ENCODE measurements around the gene NFATC3.

Gene NFATC3

DNA sequence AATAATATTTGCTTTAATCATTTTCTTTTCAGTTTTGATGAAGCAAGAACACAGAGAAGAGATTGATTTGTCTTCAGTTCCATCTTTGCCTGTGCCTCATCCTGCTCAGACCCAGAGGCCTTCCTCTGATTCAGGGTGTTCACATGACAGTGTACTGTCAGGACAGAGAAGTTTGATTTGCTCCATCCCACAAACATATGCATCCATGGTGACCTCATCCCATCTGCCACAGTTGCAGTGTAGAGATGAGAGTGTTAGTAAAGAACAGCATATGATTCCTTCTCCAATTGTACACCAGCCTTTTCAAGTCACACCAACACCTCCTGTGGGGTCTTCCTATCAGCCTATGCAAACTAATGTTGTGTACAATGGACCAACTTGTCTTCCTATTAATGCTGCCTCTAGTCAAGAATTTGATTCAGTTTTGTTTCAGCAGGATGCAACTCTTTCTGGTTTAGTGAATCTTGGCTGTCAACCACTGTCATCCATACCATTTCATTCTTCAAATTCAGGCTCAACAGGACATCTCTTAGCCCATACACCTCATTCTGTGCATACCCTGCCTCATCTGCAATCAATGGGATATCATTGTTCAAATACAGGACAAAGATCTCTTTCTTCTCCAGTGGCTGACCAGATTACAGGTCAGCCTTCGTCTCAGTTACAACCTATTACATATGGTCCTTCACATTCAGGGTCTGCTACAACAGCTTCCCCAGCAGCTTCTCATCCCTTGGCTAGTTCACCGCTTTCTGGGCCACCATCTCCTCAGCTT, 105.8 kb downstream of the NFATC3 start:
- DNase-seq = no peak

DNA sequence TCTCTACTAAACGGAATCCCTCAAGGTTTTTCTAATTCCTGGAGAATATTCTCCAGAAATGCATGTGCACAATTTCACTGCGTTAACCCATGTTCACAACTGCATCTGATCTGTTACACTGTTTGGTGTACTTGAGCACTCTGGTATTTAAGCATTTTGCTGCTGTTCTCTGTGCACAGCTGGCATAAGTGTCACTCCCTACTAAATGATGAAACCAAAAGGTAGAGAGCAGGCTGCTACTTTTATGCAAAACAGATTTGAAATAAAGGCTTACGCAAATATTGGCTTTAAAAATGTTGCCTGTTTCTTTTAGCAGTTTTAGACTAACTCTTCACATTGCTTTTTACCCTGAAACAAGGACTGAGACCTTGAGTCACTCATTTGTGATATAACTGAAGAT, 109.1 kb downstream of the NFATC3 start:
- DNase-seq = no peak

DNA sequence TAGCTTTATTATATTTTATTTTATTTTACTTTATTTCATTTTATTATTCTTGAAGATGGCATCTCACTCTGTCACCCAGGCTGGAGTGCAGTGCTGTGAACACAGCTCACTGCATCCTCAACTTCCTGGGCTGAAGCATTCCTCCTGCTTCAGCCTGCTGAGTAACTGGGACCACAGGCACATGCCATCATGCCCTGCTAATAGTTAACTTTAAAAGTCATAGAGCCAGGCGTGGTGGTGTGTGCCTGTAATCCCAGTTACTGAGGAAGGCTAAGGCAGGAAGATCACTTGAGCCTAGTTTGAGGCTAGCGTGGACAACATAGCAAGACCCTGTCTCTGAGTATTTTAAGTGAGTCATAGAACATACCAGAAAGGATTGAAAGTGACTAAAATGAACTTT, 112.1 kb downstream of the NFATC3 start:
- DNase-seq = no peak

DNA sequence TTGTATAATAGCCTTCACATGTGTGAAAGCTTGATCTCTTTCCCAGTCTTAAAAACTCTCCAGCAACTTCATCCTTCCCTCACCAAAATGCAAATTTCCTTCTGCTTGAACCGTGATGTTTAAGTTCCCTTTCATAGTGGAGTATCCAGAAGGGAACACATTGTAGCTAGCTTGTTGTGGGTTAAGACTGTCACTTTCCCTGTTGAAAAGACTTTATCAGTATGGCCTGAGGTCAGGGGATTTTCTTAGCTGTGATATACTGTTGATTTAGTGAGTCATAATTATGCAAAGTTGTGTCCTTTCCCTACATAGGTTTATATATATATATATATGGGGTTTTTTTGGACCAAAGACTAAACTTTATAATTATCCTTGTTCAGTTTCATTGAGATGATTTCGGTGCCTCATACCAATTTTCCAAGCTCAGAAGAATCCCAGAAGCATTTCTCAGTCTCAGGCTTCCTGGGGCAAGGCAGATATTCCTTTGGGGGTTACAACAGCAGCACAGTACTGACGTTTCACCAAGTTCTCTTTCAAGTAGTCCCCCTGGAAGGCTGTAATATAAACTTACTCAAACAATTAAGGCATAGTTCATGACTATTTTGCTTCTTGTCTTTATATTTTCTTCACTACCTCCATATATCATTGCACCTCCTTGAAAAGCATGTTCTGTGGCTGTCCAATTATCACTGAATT, 115.1 kb downstream of the NFATC3 start:
- DNase-seq = no peak

DNA sequence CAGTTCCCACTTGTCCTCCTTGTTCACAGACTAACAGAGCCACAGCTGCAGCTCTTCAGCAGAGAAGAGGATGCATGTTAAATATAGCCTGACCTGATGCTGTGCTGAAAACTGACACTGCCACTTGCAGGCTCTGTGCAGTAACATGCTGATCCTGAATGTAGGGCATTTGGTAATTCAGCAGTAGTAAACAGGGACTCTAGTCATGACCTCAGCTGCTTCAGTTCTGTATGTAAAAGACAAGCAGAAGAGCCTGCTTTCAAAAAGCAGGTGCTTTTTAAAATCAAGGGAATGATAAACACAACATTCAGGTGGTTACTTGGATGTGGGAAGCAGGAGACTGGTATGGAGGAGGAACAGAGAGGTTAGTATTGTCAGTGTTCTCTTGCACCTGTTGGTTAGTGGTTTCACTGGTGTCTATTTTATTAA, 116.9 kb downstream of the NFATC3 start:
- no peak for DNase-seq

DNA sequence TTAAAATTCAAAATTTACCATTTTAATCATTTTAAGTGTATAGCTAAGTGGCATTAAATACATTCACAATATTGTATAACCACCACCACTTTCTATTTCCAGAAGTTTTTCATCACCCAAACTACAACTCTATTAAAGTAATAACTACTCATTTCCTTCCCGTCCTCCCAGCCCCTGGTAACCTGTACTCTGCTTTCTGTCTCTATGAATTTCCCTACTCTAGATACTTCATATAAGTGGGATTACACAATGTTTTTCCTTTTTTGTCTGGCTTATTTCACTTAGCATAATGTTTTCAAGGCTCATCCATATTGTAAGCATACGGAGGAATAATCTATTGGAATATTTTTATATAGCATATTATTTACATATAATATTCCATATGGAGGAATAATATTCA, 121.1 kb downstream of the NFATC3 start:
- no peak for DNase-seq

DNA sequence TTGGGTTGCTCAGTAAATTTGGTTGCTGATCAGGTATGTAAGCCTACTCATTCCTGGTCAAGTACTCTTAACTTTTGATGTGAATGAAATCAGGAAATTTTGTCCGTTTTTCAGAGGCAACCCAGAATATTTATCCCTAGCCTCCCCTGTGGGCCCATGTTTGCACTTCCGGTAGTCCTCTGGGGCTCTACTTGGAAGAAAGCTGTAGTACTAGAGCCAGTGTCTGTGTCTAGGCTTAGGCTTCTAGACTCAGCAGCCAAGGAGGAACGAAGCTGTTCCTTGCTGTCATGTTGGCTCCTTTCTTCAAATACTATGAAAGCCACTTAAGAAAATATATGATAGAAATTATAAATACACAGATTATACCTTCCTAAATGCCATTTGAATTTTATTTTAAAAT, 129.6 kb downstream of the NFATC3 start:
- no peak for DNase-seq

DNA sequence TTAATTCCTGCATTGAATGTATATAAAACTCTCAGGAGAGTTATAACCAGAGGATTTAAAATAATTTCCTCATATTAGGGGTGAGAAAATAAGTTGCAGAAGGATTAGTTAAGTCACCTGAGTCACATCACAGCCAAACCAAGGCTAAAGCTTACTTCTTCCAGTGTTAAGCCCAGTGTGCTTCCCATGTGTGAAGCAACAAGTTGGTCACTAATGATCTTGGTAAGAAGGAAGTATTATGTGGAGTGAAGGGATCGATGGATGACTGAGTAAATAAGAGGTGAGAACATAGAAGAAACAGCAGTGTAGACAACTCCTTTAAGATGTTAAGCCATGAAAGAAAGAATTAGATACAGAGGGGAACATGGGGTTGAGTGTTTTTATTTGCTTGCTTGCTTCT, 130.1 kb downstream of the NFATC3 start:
- DNase-seq = no peak

DNA sequence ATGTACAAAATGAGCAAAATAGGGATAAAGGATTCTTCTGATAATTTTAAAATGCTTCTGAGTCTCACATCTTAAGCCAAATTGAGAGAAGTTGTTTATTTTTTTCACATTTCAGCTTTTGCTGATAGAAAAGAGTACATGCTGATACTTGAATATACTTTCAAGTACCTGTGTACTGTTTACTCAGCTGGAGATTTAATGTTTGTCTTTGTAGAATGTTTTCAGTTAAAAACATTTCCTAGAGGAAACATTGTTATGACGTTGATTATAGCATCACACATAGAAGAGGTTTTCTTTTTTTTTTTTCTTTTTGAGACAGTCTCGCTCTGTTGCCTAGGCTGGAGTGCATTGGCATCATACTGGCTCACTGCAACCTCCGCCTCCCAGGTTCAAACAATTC, 131.1 kb downstream of the NFATC3 start:
- no peak for DNase-seq

DNA sequence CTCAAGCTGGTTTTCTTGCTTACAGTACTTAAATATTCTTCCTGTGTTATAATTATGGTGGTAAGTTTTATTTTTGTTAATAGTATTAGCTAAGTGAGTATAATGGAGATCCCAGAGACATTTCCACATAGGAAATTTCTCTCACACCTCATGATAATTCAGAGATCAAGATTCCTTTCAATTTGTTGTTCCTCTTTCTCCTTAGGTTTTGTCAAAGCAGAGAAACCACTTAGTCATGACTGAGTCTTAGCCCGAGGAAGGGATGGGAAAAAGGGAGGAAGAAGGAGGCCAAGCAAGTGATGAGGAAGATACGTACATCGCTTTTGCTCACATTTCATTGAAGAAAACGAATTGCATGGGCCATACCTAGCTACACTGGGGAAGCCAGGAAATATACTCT, 132.3 kb downstream of the NFATC3 start:
- no peak for DNase-seq

DNA sequence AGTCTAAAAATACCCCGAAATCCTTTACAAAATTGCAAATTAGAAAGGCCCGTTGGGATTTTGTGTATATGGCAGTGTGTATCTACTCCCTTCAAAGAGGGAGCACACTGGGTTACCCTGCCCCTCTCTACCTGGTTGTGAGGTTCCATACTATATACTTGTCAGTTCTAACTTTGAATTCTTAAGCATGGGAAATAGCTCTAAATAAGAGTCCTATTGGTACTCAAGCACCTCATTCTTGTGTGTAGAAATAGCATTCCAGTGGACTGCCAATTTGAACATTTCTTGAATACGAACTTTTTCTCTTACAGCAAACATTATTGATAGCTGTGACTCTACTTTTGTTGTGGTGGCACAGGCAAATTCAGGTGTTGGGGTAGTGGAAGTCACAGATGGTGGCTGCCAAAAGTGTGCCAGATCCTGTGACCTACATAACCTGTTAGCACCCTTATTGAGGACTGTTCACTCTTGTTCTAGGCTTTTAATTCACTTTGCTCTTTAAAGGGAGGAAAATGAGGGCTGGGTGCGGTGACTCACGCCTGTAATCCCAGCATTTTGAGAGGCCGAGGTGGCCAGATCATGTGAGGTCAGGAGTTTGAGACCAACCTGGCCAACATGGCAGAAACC, 134.7 kb downstream of the NFATC3 start:
- no peak for DNase-seq

DNA sequence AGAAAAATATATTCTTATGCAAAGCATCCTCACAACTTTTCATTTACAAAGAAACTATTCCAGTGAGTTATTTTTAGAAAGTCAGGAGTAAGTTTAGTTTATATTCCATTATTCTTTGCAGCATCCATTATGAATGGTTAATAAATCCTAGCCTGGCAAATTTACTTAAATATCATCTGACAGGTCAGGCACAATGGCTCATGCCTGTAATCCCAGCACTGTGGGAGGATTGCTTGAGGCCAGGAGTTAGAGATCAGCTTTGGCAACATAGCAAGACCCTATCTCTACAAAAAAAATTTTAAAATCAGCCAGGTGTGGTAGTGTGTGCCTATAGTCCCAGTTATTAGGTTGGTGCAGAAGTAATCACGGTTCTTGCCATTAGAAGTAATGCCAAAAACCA, 137.9 kb downstream of the NFATC3 start:
- DNase-seq = no peak

DNA sequence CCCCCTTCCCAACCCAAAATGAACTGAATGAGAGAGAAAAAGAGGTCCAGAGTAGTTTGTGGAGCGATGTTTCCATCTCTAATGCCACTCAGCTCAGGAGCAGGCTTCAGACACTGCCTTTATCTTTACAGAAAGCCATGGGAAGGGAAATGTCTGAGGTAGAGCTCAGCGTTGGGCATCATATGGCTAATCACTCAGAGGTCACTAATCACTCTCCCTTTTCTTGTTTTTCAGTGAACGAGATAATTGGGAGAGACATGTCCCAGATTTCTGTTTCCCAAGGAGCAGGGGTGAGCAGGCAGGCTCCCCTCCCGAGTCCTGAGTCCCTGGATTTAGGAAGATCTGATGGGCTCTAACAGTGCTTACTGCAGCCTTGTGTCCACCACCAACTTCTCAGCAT, 140.9 kb downstream of the NFATC3 start:
- DNase-seq = no peak

DNA sequence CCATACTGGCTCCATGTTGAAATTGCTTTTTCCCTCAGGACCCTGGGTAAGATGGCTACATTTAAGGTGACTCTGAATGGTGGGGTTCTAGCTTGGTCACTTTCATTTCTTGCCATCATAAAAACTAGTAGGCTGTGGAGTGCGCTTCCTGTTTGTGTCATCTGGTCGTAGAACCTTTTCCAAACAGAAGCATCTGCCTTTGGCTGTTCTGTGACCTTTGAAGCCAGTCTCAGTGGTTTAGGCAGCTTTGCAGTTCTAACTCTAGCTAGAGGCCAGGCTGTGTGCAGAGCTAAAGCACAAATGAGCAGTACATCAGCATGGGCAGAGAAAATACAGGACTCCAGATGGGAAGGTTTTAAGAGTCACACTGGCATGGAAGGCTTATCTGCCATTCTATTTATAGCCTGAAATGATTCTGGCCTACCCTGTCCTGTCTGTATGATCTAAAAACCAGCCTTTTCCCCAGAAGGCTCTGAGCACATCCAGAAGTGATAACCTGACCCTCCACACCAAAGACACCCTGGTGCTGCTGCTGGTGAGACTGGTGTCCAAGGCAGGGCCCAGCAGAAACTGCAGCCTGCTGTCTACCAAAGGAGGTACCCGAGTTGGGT, 142.1 kb downstream of the NFATC3 start:
- DNase-seq = no peak

DNA sequence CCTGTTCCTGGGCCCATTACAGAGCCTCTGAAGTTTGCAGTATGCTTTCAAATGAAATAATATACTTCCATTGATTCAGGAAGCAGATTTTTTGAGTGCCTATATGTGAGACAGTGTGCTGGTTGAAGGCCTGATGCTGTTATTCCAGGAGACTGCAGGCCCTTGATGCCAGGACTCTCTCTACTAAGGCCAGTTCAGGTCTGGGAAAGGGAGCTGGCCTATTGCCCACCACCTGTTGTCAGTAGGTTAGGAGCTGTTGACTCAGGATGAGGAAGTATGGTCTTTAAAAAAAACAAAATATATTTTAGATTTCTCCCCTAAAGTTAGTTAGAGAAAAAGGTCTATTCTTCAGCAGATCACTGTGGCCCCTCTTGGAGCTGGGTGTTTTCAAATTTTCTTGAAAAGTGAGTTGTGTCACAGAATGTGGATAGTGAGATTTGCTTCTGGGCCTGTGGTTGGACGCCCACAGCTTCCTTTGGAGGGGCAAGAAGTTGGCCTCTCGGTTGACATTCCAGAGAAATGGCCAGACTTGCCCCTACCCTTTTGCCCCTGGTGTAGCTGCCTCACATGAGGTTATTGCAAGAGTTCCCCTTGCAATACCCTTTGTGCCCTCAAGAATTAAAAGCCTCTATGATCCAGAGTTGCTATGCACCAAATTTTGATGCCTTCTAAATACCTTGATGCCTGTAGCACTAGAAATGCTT, 142.8 kb downstream of the NFATC3 start:
- no peak for DNase-seq

DNA sequence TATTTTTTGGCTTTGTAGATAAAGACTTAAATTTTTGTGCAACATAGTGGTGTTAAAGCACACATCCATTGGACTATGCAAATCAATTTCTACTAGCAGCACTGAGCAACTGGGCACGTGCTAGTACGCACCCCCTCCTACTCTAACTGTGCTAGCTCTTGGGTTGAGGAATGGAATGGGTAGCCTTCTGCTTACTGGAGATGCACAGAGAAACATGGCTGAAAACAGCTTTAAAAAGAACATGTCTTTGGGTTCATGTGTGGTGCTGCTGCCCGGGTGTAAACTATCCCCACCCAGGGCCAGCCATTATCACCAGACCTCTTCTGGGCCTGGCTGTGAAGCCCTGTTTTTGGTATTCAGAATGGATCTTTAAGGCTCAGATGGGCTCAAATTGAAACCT, 143.5 kb downstream of the NFATC3 start:
- no peak for DNase-seq

DNA sequence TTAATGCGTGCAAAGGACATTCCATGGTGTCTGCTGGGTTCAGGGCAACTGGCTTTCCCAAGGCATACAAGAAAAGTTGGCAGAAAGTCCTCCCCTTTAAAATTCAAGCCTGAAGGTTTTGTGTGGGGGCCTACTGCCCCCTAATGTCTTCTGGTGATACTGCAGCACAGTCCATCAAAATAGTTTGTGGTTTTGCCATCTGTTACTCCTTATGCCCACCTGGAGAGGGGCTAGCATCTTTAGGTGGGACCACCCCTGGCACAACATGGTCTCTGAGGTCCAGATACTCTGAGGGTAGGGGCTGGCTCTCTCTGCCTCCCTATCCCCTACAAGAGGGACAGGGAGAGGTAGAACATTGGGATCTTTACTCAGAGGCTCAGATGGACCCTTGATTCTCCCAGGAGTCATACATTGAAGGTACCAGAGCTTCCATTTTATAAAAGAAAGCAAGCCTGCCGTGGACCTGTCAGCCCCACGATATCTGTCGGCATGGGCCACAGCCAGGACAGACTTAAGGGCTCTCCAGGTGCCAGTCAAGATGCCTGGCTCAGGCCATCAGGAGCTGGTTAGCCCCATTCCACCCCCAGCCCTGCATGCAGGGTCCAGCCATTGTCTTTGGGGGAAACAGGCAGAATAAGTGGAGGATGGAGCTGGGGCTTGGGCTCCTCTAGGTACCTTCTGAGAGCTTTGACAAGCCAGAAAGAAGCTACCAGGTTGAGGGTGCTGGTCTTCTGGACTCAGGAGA, 144.4 kb downstream of the NFATC3 start:
- DNase-seq = peak; percentile 24

DNA sequence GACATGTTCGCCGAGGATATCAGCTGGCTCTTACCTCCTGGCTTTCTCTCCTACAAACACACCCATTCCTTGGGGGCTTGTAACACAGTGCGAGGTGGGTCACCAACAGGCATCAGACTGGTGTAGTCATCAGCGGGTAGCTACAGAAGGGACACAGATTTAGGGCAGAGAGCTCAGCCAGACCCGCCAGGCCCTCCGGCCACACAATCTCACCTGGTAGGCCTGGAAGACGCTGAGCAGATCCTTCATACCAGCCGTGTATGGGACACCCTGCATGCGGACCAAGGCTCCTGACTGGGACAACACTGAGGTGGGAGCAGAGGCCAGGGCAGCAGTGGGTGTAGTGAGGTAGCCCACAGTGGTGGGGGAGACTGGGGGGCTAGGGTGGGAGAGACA, 145.0 kb downstream of the NFATC3 start:
- DNase-seq = no peak

DNA sequence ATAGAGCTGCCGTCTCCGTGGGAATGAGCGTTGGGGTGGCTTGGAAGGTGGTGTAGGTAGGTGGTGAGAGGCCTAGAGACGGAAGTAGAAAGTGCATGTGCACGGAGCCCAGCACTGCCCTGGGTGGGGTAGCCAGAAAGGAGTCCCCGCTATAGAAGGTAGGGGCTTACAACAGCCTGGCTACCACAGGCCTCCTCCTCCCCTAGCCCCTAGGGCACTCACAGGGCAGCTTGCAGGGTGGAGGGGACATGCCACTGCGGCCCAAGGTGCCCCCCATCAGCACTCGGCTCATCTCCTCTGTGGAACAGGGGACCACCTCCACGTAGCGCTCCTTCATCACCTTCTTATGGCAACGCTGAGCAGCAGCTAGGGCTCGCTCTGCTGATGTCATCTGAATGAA, 145.8 kb downstream of the NFATC3 start:
- DNase-seq = no peak

DNA sequence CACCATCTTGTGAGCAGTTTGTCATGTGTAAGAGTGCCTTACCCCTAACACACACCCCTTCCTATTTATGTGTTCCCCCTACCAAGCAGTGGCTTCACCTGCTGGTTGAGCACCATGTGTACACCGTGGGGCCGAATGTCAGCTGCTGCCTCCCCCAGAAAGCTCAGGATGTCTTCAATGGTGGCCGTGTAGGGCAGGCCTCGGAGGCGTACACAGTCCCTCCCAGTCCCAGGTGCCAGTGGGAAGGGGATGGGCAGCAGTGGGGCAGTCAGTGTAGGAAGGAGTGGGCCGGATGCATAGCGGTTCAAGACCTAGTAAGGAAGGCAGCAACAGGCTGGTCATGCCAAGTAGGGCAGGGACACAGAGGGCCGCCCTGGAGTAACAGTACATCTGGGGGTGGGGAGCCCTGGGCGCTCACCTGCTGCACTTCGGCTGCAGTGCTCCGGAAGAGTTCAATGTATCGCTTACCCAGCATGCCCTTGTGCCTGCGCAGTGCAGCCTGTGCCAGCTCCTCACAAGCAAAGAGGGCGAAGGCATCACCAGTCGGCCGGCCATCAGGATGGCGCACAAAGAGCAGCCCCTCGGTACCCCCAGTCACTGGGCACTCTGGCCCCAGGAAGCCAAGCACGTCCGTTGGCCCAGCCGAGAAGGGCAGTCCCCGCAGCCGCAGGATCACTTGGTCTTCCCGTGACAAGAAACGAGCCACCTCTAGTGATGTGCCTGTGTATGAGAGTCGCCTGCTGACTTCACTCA, 146.4 kb downstream of the NFATC3 start:
- DNase-seq = no peak

DNA sequence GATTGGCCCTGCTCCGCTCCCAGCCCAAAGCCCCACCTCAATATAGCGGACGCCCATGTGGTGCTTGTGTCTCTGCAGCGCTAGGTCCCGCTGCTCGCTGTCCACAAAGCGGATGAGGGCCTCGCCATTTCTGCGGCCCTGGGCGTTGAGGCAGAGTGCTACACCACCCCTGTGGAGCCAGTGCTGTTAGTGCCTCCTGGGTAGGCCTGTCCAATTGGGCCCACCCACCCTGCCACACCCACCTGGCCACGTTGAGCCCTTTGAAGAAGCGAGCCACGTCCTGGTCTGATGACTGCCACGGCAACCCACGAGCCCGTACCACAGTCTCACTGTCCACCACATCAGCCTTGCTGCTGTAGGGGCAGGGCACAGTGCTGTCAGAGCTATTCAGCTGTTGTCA, 147.2 kb downstream of the NFATC3 start:
- no peak for DNase-seq

All from effector CD8-positive, alpha-beta T cell (primary cell).